ENCODE data around the gene CUL7.
"Not testable (repeated sequence)": the region's sequence is repeated elsewhere in the genome, so short reads cannot be mapped to it uniquely, and the experiment has no call there.

Gene CUL7

DNA sequence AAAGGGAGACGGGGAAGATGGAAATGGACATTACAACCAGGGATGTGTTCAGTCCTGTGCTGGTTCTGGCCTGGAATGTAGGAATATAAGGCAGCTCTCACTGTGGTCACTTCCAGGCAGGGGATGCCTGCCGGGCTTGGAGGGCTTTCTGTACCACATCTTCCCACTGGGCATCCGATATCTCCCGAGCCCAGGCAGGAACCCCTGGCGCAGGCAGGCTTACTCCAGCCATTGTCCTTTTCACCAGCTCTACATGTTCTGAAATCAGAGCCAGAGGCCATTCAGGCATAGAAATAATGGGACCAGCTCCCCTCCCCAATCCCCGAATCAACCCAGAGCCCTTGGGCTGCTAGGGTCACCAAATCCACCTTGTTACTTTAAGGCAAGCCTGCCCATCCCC is 41.3 kb downstream of the CUL7 start:
- H3K27ac ChIP-seq = peak overlapping the region in 8 of 11 experiments; percentile 29 to 82 (median 70); a peak in 12 of 22 replicates
- H3K27me3 ChIP-seq = no peaks in the 10 kb centered on the region
- peak overlapping the region; percentile 73 to 89 (median 83); a peak in 19 of 20 replicates for H3K4me3 ChIP-seq
- no peaks in the 10 kb centered on the region for H3K9me3 ChIP-seq (replicated peaks in 1 of 11)
- H3K36me3 ChIP-seq = peaks cover 55 to 62% (median 60%) of the 10 kb centered on the region in 11 experiments
- H3K4me2 ChIP-seq = peak overlapping the region; percentile 83 to 100 (median 95)
- peaks cover 8 to 76% (median 29%) of the 10 kb centered on the region in 11 experiments; a peak in 18 of 22 replicates for H4K20me1 ChIP-seq
- H3K9ac ChIP-seq = peak overlapping the region; percentile 77 to 90 (median 84)
- H3K4me1 ChIP-seq = peaks cover 45 to 54% (median 49%) of the 10 kb centered on the region in 10 experiments
- no peak for TF ChIP-seq Cebpa-rat (IDR thresholded peaks at IDR 0.05)

DNA sequence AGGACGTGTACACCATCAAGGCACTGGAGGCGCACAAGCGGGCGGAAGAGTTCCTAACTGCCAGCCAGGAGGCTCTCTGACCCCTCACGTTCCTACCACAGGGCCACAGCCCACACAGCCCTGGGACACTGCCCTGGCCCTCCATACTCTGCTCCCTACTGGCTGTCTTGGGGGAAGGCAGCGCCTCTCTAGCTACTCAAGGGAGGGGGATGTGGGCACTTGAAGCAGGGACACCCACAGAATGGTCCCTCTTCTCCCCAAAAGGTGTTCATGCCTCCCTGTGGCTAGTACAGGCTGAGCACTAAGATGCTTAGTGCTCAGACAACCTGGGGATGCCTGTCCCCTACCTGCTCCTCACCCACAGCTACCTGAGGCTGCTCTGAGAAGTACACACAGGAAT is 42.4 kb downstream of the CUL7 start:
- Histone ChIP-seq H3K4me2 (peak overlapping the region in 4 of 11 experiments; percentile 10 to 97 (median 94); a peak in 5 of 22 replicates), H3K27ac (no peak overlapping the region), H3K4me3 (no peak overlapping the region), H3K9me3 (replicated peaks in 1 of 11) (no peaks in the 10 kb centered on the region), H3K36me3 (peaks cover 61 to 67% (median 63%) of the 10 kb centered on the region in 11 experiments), H3K27me3 (no peaks in the 10 kb centered on the region), H4K20me1 (peaks cover 4 to 74% (median 18%) of the 10 kb centered on the region in 11 experiments; a peak in 13 of 22 replicates), H3K4me1 (peaks cover 34 to 42% (median 37%) of the 10 kb centered on the region in 10 experiments), H3K9ac (peak overlapping the region in 9 of 11 experiments; percentile 51 to 90 (median 85); a peak in 14 of 22 replicates)
- TF ChIP-seq Cebpa-rat (IDR thresholded peaks at IDR 0.05) = no peak

DNA sequence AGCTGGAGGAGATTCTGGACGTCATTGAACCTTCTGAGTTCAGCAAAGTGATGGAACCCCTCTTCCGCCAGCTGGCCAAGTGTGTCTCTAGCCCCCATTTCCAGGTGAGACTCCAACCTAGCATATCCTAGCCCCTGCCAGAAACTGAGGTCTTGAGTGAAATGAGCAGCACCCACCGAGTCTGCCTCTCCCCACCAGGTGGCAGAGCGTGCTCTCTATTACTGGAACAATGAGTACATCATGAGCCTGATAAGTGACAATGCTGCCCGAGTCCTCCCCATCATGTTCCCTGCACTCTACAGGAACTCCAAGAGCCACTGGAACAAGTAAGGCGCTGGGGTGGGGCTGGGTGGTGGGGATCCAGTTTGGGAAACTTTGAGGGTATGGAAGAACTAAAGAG is 44.5 kb downstream of the CUL7 start:
- no peak for TF ChIP-seq Cebpa-rat (IDR thresholded peaks at IDR 0.05)
- Histone ChIP-seq H3K36me3 (peaks cover 68 to 86% (median 77%) of the 10 kb centered on the region in 11 experiments), H3K4me3 (no peak overlapping the region), H3K27me3 (no peaks in the 10 kb centered on the region), H3K4me2 (no peak overlapping the region), H3K9me3 (replicated peaks in 1 of 11) (no peaks in the 10 kb centered on the region), H3K4me1 (peaks cover 16 to 25% (median 21%) of the 10 kb centered on the region in 10 experiments), H3K27ac (no peak overlapping the region), H3K9ac (peak overlapping the region in 4 of 11 experiments; percentile 25 to 34 (median 30); a peak in 3 of 22 replicates), H4K20me1 (peaks cover 0 to 66% (median 9%) of the 10 kb centered on the region in 11 experiments; a peak in 10 of 22 replicates)

DNA sequence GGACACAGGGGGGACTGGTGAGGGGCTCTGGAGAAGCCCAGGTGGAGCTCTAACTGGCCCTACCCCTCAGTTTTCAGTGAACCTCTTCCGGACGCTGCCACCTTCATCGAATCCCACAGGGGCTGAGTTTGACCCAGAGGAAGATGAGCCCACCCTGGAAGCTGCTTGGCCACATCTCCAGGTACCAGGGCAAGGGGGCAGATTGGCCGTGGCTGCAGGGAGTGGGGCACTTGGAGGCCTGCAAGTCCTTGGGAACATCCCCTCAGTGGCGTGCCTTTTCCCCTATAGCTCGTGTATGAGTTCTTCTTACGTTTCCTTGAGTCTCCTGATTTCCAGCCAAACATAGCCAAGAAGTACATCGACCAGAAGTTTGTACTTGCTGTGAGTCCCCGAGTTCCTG is 46.5 kb downstream of the CUL7 start:
- Histone ChIP-seq H3K4me1 (peaks cover 5 to 22% (median 11%) of the 10 kb centered on the region in 10 experiments; a peak in 19 of 20 replicates), H3K9ac (peak overlapping the region in 3 of 11 experiments; percentile 4 to 29 (median 22); a peak in 1 of 22 replicates), H3K4me3 (no peak overlapping the region), H3K27me3 (no peaks in the 10 kb centered on the region), H4K20me1 (peaks cover 0 to 64% (median 10%) of the 10 kb centered on the region in 11 experiments; a peak in 10 of 22 replicates), H3K4me2 (no peak overlapping the region), H3K36me3 (peaks cover 65 to 99% (median 84%) of the 10 kb centered on the region in 11 experiments), H3K27ac (no peak overlapping the region), H3K9me3 (replicated peaks in 1 of 11) (no peaks in the 10 kb centered on the region)
- TF ChIP-seq Cebpa-rat (IDR thresholded peaks at IDR 0.05) = no peak

DNA sequence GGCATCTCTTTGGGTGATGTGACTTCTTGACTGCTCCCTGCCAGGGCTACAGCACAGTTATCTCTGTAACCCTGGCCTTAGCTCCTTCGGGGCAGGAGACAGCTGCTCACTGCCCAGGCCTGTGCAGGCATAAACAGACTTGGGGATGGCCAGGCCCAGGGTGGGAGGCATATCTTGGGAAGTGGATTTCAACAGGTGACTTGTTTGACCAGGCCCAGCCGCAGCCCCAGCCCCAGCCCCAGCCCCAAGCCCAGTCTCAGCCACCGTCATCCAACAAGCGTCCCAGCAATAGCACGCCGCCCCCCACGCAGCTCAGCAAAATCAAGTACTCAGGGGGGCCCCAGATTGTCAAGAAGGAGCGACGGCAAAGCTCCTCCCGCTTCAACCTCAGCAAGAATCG is 47.4 kb downstream of the CUL7 start:
- peaks cover 0 to 14% (median 2%) of the 10 kb centered on the region in 10 experiments; a peak in 10 of 20 replicates for H3K4me1 ChIP-seq
- H4K20me1 ChIP-seq = peaks cover 0 to 61% (median 15%) of the 10 kb centered on the region in 11 experiments; a peak in 10 of 22 replicates
- no peaks in the 10 kb centered on the region for H3K9me3 ChIP-seq (replicated peaks in 1 of 11)
- H3K4me3 ChIP-seq = no peak overlapping the region
- no peak overlapping the region for H3K27ac ChIP-seq
- H3K36me3 ChIP-seq = peaks cover 59 to 98% (median 80%) of the 10 kb centered on the region in 11 experiments
- no peak for TF ChIP-seq Cebpa-rat (IDR thresholded peaks at IDR 0.05)
- H3K4me2 ChIP-seq = no peak overlapping the region
- H3K27me3 ChIP-seq = no peaks in the 10 kb centered on the region
- H3K9ac ChIP-seq = peak overlapping the region in 1 of 11 experiments; percentile 4; a peak in 1 of 22 replicates

GRCh38 chr6:43005844-43006243 is 47.8 kb downstream of the CUL7 start:
- TF ChIP-seq Cebpa-rat (IDR thresholded peaks at IDR 0.05) = no peak
- Histone ChIP-seq H3K9me3 (replicated peaks in 1 of 11) (no peaks in the 10 kb centered on the region), H4K20me1 (peaks cover 0 to 61% (median 13%) of the 10 kb centered on the region in 11 experiments; a peak in 11 of 22 replicates), H3K27me3 (no peaks in the 10 kb centered on the region), H3K27ac (no peak overlapping the region), H3K9ac (no peak overlapping the region), H3K4me2 (no peak overlapping the region), H3K4me3 (no peak overlapping the region), H3K4me1 (peaks cover 0 to 11% (median 0%) of the 10 kb centered on the region in 10 experiments; a peak in 6 of 20 replicates), H3K36me3 (peaks cover 59 to 98% (median 80%) of the 10 kb centered on the region in 11 experiments)

DNA sequence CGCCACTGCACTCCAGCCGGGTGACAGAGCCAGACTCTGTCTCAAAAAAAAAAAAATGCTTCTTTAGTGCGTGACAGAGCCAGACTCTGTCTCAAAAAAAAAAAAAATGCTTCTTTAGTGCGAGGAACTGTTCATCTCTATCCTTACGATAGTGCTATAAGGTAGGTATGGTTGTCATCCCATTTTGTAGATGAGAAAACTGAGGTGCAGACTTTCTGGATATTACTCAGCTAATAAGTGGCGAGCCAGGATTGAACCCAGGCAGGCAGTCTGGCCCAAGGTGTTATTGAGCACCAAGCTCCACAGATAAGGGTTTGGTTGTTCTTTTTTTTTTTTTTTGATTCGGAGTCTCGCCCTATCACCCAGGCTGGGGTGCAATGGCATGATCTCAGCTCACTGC is 51.8 kb downstream of the CUL7 start:
- Histone ChIP-seq H3K9me3 (replicated peaks in 1 of 11) (no peaks in the 10 kb centered on the region), H4K20me1 (peaks cover 0 to 46% (median 21%) of the 10 kb centered on the region in 11 experiments; a peak in 14 of 22 replicates)

DNA sequence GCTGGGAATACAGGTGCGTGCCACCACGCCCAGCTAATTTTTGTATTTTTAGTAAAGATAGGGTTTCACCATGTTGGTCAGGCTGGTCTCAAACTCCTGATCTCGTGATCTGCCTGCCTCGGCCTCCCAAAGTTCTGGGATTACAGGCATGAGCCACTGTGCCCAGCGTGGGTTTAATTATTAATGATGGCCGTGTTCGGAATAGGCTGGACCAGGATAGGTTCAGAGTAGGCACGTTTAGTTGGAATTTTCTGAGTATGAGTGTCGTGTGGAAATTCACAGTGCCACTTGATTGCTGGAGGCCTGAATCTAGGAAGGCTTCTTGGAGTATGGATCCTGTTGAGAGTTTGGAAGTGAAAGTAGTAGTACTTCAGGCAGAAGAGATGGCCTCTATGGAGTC is 55.4 kb downstream of the CUL7 start:
- not testable (repeated sequence) for H3K27me3 ChIP-seq

More for the DNA sequence above, 51.8 kb downstream of the CUL7 start:
- H3K36me3 ChIP-seq = peaks cover 32 to 88% (median 62%) of the 10 kb centered on the region in 11 experiments
- no peak overlapping the region for H3K27ac ChIP-seq
- no peak overlapping the region for H3K9ac ChIP-seq
- H3K27me3 ChIP-seq = no peaks in the 10 kb centered on the region
- H3K4me1 ChIP-seq = peaks cover 0 to 11% (median 2%) of the 10 kb centered on the region in 10 experiments; a peak in 6 of 20 replicates
- no peak overlapping the region for H3K4me3 ChIP-seq
- H3K4me2 ChIP-seq = no peak overlapping the region
- no peak for TF ChIP-seq Cebpa-rat (IDR thresholded peaks at IDR 0.05)

DNA sequence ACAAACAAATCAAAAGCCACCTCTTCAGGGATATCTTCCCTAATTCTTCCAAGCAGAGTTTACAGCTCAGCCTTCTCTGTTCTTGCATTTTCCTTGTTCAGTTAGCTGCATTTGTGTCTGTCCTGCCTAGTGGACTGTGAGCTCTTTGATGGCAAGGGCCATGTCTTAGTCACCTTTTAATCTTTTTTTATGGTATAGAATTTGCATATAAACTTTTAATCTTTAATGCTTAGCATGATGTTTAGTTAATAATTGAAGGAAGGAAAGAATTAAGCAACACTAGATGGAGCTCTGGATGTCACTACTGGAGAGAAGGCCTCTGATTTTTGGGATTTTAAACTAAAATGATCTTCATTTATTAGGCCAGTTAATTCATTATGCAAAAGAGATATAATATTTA is 57.1 kb downstream of the CUL7 start:
- H3K27me3 ChIP-seq = no peaks in the 10 kb centered on the region
- H3K36me3 ChIP-seq = peaks cover 30 to 74% (median 50%) of the 10 kb centered on the region in 11 experiments
- no peak overlapping the region for H3K4me2 ChIP-seq
- H4K20me1 ChIP-seq = peaks cover 0 to 59% (median 20%) of the 10 kb centered on the region in 11 experiments; a peak in 15 of 22 replicates
- H3K27ac ChIP-seq = no peak overlapping the region
- H3K4me3 ChIP-seq = no peak overlapping the region
- TF ChIP-seq Cebpa-rat (IDR thresholded peaks at IDR 0.05) = no peak
- no peaks in the 10 kb centered on the region for H3K9me3 ChIP-seq (replicated peaks in 1 of 11)
- H3K4me1 ChIP-seq = peaks cover 0 to 4% (median 0%) of the 10 kb centered on the region in 10 experiments; a peak in 2 of 20 replicates
- H3K9ac ChIP-seq = no peak overlapping the region

More for the DNA sequence above, 55.4 kb downstream of the CUL7 start:
- not testable (repeated sequence) for H3K4me1 ChIP-seq; H3K4me2 ChIP-seq; H3K4me3 ChIP-seq; H3K9me3 ChIP-seq (replicated peaks in 1 of 11); H3K27ac ChIP-seq; H3K9ac ChIP-seq
- Histone ChIP-seq H3K36me3 (peaks cover 27 to 76% (median 49%) of the 10 kb centered on the region in 11 experiments), H4K20me1 (peaks cover 0 to 66% (median 21%) of the 10 kb centered on the region in 11 experiments; a peak in 17 of 22 replicates)
